SU-DHL-6 (cell line): Measurements from ENCODE around the gene KLHL1.

ENCODE experiments used
- H2AFZ ChIP-seq: fragments of 200-600 bp; sonication (generic); 2 replicates; pipeline ENCODE4 v1.6.1; 2014; ENCODE audit warnings: low read depth, mild to moderate bottlenecking, moderate library complexity, mixed read lengths, antibody characterized with exemption, low read length; ENCODE audit not compliant: severe bottlenecking
- H3F3A ChIP-seq: fragments of 200-600 bp; shearing (Covaris generic); 2 replicates; pipeline ENCODE4 v1.6.0; 2016; ENCODE audit warnings: antibody characterized with exemption, mild to moderate bottlenecking; ENCODE audit not compliant: insufficient read depth
- H3K27ac ChIP-seq: fragments of 200-600 bp; sonication (generic); 2 replicates; pipeline ENCODE4 v1.5.1; 2016; ENCODE audit warnings: low read depth, mild to moderate bottlenecking, low read length, moderate library complexity, mixed read lengths
- H3K27me3 ChIP-seq: fragments of 200-600 bp; sonication (generic), shearing (Covaris generic); 2 replicates; pipeline ENCODE4 v1.6.0; 2014; ENCODE audit warnings: mild to moderate bottlenecking, low read length
- H3K36me3 ChIP-seq: fragments of 200-600 bp; sonication (generic); 2 replicates; pipeline ENCODE4 v1.6.1; 2014; ENCODE audit warnings: mild to moderate bottlenecking, low read length, mixed read lengths
- H3K4me2 ChIP-seq: fragments of 300-600, 200-600 bp; shearing (Covaris generic), sonication (generic); 2 replicates; pipeline ENCODE4 v1.6.0; 2014; ENCODE audit warnings: low read length, low read depth, mild to moderate bottlenecking; ENCODE audit not compliant: poor library complexity, severe bottlenecking
- H3K4me3 ChIP-seq: fragments of 200-600 bp; sonication (generic); 2 replicates; pipeline ENCODE4 v1.5.1; 2014; ENCODE audit warnings: antibody characterized with exemption, low read length, mild to moderate bottlenecking, mixed read lengths; ENCODE audit not compliant: insufficient read depth, poor library complexity, severe bottlenecking
- H3K79me2 ChIP-seq: fragments of 200-600 bp; sonication (generic); 2 replicates; pipeline ENCODE4 v1.6.1; 2014; ENCODE audit warnings: mild to moderate bottlenecking, low read length, moderate library complexity; ENCODE audit not compliant: insufficient read depth
- H3K9ac ChIP-seq: fragments of 200-600 bp; sonication (generic); 2 replicates; pipeline ENCODE4 v1.7.0; 2014; ENCODE audit warnings: mild to moderate bottlenecking, low read length
- H3K9me2 ChIP-seq: fragments of 200-600 bp; sonication (generic); replicated peaks from 2 replicates; pipeline ENCODE4 v1.6.1; 2014; ENCODE audit warnings: low read length; ENCODE audit not compliant: insufficient read depth
- H3K9me3 ChIP-seq: fragments of 200-600 bp; sonication (generic); 2 replicates; pipeline ENCODE4 v1.6.1; 2014; ENCODE audit warnings: low read length, mixed read lengths; ENCODE audit not compliant: insufficient read depth
- H4K20me1 ChIP-seq: fragments of 200-600 bp; sonication (generic); 2 replicates; pipeline ENCODE4 v1.6.1; 2014; ENCODE audit warnings: low read depth, mild to moderate bottlenecking, antibody characterized with exemption, low read length, moderate library complexity, mixed read lengths
- CTCF ChIP-seq: fragments of 200-600 bp; sonication (generic); IDR thresholded peaks from one replicate; pipeline ENCODE4 v1.5.1; 2017; ENCODE audit warnings: antibody characterized with exemption, mild to moderate bottlenecking, low read length, moderate library complexity; ENCODE audit not compliant: insufficient read depth, poor library complexity, severe bottlenecking
- EZH2phosphoT487 ChIP-seq: fragments of 200-600 bp; sonication (generic), shearing (Covaris generic); conservative IDR thresholded peaks from 2 replicates; pipeline ENCODE4 v1.6.1; 2018; ENCODE audit warnings: mild to moderate bottlenecking, antibody characterized with exemption, low read length, moderate library complexity, mixed read lengths

The KLHL1 gene

GRCh38 chr13:69755101-69755500 is 353.2 kb downstream of the KLHL1 start:
- no peaks in the 10 kb centered on the region for H3K27me3 ChIP-seq
- no peaks in the 10 kb centered on the region for H3K36me3 ChIP-seq
- H3K4me2 ChIP-seq: no peak overlapping the region
- H4K20me1 ChIP-seq: no peaks in the 10 kb centered on the region
- TF ChIP-seq CTCF: no peak
- H3K79me2 ChIP-seq: no peaks in the 10 kb centered on the region
- peak overlapping the region; percentile 4 for H2AFZ ChIP-seq
- H3K9ac ChIP-seq: no peak overlapping the region
- no peaks in the 10 kb centered on the region for H3F3A ChIP-seq
- no peak overlapping the region for H3K27ac ChIP-seq
- no peaks in the 10 kb centered on the region for H3K9me3 ChIP-seq
- no peaks in the 10 kb centered on the region for H3K9me2 ChIP-seq
- no peak overlapping the region for H3K4me3 ChIP-seq

- Histone ChIP-seq H3K9me3 (no peaks in the 10 kb centered on the region), H3K4me3 (no peak overlapping the region), H3K27ac (no peak overlapping the region), H3K9me2 (no peaks in the 10 kb centered on the region), H2AFZ (peak overlapping the region; percentile 50), H3K79me2 (no peaks in the 10 kb centered on the region), H3F3A (no peaks in the 10 kb centered on the region), H3K4me2 (no peak overlapping the region), H3K36me3 (no peaks in the 10 kb centered on the region), H3K27me3 (no peaks in the 10 kb centered on the region), H4K20me1 (no peaks in the 10 kb centered on the region), H3K9ac (no peak overlapping the region)
- TF ChIP-seq EZH2phosphoT487 (no peak), CTCF (no peak)
These were observed 357.0 kb downstream of the KLHL1 start for GRCh38 chr13:69751259-69751658.

- no peak overlapping the region for H3K27ac ChIP-seq
These were observed 370.9 kb downstream of the KLHL1 start for GRCh38 chr13:69737129-69737935.

More at GRCh38 chr13:69737129-69737935, 370.9 kb downstream of the KLHL1 start:
- Histone ChIP-seq H3K36me3 (no peaks in the 10 kb centered on the region), H3K9ac (no peak overlapping the region), H2AFZ (no peak overlapping the region), H4K20me1 (no peaks in the 10 kb centered on the region), H3K27me3 (no peaks in the 10 kb centered on the region), H3F3A (no peaks in the 10 kb centered on the region), H3K9me3 (no peaks in the 10 kb centered on the region), H3K79me2 (no peaks in the 10 kb centered on the region), H3K4me3 (no peak overlapping the region), H3K4me2 (no peak overlapping the region), H3K9me2 (no peaks in the 10 kb centered on the region)
- TF ChIP-seq EZH2phosphoT487 (no peak), CTCF (no peak)
